Fibroblast of pulmonary artery (primary cell): Measurements from ENCODE around the gene ADD2.

Experiments used
- DNase-seq: peaks from one replicate; pipeline ENCODE4 v3.0.0-alpha.2; 2010; ENCODE audit warnings: low read depth
- H3K4me3 ChIP-seq: replicated peaks from 2 replicates; pipeline ENCODE4 v1.5.1; 2011; ENCODE audit warnings: low read depth, mild to moderate bottlenecking, control low read depth, low read length, moderate library complexity
- TF ChIP-seq, protein P1 (sequence below): IDR thresholded peaks from 2 replicates; pipeline ENCODE4 v1.5.1; 2011; ENCODE audit warnings: mild to moderate bottlenecking, control low read depth, low read length, inconsistent platforms; ENCODE audit errors: missing control alignments

ADD2 gene

DNA sequence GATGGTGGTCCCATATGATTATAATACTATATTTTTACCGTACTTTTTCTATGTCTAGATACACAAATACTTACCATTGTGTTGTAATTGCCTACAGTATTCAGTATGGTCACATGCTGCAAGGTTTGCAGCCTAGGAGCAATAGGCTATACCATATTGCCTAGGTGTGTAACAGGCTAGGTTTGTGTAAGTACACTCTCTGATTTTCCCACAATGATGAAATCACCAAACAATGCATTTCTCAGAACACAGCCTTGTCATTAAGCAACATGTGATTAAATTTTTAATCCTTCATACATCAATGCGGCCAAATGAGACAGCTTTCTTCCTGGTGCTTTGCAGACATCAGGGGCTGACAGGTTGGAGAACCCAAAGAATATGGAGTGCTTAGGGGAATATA, 37.3 kb downstream of the ADD2 start:
- DNase-seq: no peak
- TF ChIP-seq, protein P1, sequence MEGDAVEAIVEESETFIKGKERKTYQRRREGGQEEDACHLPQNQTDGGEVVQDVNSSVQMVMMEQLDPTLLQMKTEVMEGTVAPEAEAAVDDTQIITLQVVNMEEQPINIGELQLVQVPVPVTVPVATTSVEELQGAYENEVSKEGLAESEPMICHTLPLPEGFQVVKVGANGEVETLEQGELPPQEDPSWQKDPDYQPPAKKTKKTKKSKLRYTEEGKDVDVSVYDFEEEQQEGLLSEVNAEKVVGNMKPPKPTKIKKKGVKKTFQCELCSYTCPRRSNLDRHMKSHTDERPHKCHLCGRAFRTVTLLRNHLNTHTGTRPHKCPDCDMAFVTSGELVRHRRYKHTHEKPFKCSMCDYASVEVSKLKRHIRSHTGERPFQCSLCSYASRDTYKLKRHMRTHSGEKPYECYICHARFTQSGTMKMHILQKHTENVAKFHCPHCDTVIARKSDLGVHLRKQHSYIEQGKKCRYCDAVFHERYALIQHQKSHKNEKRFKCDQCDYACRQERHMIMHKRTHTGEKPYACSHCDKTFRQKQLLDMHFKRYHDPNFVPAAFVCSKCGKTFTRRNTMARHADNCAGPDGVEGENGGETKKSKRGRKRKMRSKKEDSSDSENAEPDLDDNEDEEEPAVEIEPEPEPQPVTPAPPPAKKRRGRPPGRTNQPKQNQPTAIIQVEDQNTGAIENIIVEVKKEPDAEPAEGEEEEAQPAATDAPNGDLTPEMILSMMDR: no peak
- no peak overlapping the region for H3K4me3 ChIP-seq

DNA sequence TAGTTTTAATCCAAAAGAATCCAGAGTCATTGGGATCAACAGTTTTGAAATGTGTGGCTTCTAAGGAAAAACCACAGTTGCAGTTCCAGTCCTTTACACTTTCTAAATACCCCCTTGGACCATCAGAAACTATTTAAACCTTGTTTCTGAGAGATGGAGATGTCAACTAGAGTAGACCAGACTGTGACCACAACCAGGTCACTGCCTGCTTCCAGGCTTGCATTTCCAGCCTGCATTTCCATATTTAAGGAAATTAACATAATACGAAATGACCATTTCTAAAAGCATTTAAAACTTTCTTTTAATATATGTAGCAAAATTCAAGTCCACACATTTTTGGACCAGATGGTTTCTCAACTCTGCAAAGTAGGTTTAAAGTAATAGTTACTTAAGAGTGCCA, 38.4 kb downstream of the ADD2 start:
- no peak overlapping the region for H3K4me3 ChIP-seq
- TF ChIP-seq, protein P1: no peak
- no peak for DNase-seq

DNA sequence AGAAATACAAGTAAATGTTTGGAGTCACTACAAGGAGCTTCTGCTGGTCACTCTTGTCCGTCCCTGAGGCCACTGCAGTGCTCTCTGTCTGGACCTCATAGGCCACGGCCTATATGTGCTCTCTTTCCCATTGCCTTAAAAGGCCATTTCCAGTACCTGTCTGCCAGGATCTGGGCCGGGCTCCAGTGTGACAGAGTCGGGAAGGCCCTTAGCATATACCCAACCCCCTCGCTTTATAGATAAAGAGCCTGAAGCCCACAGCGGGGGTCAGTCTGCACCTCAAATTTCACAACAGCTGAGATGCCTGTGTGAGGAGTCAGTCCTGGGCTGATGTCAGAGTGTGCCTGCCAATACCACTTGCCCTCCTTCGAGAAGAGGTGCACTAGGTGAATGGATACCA, 39.9 kb downstream of the ADD2 start:
- DNase-seq: no peak
- H3K4me3 ChIP-seq: no peak overlapping the region
- TF ChIP-seq, protein P1: no peak

DNA sequence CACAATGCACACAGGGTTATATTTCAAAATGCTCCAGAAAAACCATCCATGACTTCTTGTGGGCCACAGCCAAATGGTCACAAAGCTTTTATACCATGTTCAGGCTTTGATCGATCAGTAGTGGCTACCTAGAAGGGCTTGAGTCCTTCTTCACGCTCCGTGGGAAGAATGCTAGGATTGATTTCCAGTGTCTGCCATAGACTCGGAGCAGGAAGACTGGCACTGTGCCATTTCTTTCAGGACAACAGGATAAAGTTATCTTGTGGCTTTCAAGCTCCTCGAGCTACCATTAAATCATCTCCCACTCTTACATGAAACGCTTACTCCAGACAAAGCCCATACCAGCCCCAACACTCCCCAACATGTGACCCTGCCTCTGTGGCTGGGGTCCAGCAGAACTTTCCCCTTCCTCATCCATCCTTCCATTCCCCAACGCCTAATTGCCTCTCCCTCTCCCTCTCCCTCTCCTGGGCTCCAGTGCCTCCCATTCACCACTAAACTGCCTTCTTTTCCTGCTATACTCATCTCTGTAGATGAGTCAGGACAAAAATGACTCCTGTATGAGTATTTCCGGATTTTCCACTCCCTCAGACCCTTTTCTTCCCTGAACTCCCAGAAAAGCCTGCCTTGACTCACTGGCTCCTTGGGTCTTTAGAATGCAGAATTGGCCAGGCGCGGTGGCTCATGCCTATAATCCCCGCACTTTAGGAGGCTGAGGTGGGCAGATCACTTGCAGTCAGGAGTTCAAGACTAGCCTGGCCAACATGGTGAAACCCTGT, 40.9 kb downstream of the ADD2 start:
- no peak overlapping the region for H3K4me3 ChIP-seq
- TF ChIP-seq, protein P1: no peak
- DNase-seq: peak; percentile 53

DNA sequence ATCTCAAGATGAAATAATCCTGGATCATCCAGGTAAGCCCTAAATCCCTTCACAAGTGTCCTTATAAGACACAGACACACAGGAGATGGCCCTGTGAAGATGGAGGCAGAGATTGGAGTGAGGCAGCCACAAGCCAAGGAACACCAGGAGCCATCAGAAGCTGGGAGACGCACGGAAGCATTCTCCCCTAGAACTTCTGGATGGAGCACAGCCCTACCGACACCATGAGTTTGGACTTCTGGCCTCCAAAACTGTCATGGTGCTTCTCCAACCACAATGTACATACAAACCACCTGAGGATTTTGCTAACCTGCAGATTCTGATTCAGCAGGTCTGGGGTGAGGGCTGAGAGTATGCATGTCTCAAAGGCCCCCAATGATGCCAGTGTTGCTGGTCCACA, 42.5 kb downstream of the ADD2 start:
- DNase-seq: no peak
- TF ChIP-seq, protein P1: no peak
- no peak overlapping the region for H3K4me3 ChIP-seq

DNA sequence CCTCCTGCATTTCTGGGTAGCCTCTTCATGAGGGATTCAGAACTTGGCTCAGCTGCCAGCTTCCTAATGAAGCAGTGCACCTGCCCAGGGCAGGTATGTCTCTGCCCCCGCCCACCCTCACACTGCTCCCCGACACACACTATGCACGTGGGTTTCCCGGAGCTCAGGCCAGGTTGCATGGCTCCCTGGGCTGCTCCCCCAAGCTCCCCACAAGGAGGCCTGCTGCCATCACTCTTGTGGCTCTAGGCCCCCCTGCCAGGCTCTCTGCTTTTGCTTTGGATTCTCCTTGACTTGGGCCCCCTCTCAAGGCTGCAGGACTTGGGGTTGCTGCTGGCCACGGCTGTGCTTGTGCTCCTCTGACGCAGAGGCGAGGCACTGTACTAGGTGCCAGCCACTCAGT, 43.6 kb downstream of the ADD2 start:
- TF ChIP-seq, protein P1: no peak
- DNase-seq: no peak
- no peak overlapping the region for H3K4me3 ChIP-seq
